GM10847 (cell line): ENCODE results near the gene AFTPH.

Experiments used
- POLR2A ChIP-seq: IDR thresholded peaks from 2 replicates; pipeline ENCODE4 v1.6.1; 2011; ENCODE audit not compliant: insufficient read length; ENCODE audit errors: extremely low read depth

Gene AFTPH

DNA sequence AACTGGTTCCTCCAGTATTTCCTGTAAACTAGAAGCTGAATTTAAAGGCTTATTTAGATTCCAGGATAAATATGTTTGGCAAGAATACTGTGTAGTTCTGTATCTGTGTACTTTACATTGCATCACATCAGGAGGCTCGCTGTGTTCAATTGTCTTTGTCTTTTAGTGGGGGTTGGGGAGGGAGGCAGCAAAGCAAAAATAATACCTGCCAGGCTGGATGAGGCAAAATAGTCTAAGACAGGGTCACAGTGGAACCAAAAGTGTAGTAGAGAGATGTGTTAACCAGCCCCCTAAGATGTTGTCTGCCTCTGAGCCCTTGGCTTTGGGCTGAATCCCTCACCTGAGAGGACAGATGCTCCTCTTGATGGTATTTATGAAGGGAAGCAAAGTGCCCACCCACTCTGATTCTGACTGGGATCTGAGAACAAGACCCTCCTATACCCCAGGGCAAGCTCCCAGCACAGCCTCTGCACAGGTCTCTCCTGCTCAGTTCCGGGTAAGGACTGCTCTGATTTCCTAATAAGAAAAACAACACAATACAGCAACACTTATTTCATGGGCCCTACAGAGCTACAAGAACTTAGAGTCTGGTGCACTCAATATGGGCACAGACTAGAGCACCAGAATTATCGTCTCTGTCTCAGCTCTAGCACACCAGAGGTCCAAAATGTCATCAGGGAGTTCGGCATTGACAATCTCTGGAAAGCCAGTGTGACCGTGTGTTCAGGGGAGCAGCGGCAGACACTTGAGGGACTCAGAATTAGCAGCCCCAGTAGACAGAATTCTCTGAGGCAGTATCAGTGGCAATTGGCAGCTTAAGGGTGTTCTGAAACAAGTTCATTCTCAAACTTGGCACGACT, 7.2 kb upstream of the AFTPH start:
- no peak for TF ChIP-seq POLR2A

GRCh38 chr2:64517511-64517884, 6.6 kb upstream of the AFTPH start:
- TF ChIP-seq POLR2A: no peak

GRCh38 chr2:64522843-64523428, 1.2 kb upstream of the AFTPH start:
- TF ChIP-seq POLR2A: no peak

GRCh38 chr2:64524604-64525316, 632 bp downstream of the AFTPH start:
- no peak for TF ChIP-seq POLR2A

DNA sequence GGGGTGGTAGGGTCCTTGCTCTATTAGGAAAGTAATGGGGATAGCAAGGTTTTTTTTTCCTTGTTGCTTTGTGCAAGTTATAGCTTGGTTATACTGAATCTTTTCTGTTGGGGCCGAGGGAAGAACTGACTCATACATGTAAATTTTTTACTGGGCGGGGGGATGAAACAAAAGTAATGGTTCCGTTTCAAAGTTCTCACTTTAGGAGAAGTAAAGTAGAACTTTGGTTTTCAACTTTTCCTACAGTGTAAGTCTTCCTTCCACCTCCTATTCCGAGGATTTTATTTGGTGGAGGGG, 1.1 kb downstream of the AFTPH start:
- no peak for TF ChIP-seq POLR2A

GRCh38 chr2:64526034-64526433, 1.9 kb downstream of the AFTPH start:
- no peak for TF ChIP-seq POLR2A

DNA sequence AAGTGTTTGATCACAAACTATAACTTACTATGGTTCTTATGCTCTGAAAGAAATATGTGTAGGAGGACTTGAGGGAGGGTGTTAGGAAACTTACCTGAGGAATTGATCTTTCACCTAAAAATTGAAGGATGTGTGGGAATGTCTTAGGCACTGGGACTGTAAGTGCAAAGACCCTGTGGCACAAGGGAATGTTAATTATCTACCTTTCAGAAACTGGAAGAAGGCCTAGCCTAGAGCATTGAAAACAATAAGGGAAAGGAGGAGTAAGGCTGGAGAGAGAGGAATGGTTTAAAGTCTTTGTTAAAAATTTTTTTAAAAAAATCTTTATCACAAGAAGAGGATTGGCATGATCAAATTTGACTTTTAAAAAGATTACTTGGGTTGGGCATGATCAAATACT, 7.9 kb downstream of the AFTPH start:
- no peak for TF ChIP-seq POLR2A

DNA sequence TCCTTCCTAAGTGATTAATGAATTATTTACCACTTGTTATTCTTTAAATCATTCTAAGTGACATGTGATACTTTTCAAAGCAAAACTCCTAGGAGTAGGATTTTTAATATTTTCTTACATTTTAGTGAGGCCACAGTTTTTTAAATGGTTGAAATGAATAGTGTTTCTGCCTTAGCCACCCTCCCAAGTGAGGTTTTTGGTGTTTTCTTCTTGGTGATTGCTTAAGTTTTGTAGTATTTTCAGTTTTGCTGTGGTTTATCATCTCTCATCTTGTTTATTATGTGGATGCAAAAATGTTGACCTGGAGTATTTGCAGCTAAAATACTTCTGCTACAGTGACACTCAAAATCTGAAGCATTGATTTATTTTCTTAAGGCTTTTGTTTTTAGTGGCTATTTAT, 9.8 kb downstream of the AFTPH start:
- TF ChIP-seq POLR2A: no peak

- TF ChIP-seq POLR2A: no peak
Observed at GRCh38 chr2:64534363-64534762, 10.2 kb downstream of the AFTPH start.

DNA sequence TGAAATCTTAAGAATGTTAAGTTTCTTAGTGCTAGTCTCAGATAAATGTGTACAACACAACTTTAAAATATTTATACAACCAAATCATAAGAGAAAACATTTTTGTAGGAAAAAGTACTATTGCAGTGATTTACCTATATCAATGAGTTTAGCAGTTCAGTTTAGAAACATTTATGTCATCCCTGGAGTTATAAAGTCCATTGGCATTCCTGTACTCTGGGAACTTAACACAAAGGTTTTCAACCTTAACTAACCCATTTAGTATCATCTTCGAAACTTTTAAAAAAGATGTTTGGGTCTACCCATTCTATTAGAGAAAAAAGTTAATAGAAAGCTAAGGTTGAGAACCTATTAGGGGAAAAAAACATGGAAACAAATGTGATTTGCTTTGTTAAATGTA, 10.9 kb downstream of the AFTPH start:
- TF ChIP-seq POLR2A: no peak

DNA sequence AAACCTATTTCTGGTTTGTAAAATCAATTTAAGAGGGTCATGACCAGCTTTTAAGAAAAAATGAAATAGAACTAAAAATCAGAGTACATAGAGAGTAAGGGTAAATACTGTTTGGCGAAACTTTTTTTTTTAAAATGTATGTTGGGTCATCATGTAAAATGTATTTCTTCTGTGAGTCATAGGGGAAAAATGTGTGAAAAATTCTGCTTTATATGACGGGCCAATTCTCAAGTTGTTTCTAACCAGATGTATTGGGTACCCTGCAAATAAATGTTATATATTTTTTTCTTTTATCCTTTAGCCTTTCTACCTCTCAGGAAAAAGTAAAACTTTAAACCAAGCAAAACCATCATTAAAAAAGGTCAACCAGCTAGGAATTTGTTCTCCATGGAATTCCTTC, 13.9 kb downstream of the AFTPH start:
- TF ChIP-seq POLR2A: no peak

- no peak for TF ChIP-seq POLR2A
Observed at GRCh38 chr2:64538764-64539433, 14.8 kb downstream of the AFTPH start.

- no peak for TF ChIP-seq POLR2A
Observed at GRCh38 chr2:64540615-64541014, 16.5 kb downstream of the AFTPH start.

DNA sequence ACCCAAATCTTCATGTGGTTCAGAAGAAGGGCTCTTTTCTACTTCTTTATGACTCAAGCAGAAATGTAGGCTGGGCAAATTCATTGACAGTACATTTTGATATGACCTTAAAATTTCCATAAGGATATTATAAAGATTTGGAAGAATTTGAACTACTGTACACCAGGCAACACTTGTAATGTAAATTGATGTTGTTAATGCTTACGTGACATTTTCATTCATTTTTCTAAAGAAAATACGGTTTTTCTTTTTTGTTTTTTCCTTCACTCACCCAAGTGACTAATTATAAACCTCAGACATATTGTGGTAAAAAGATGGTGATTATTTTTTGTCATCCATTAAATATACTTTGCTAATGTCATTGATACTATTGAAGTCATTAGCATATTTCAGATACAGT, 17.4 kb downstream of the AFTPH start:
- TF ChIP-seq POLR2A: no peak

- no peak for TF ChIP-seq POLR2A
Observed at GRCh38 chr2:64542071-64543007, 18.2 kb downstream of the AFTPH start.
